Measurements from ENCODE around the gene BEST1. TPM values are rescaled to one million over a fixed set of nuclear protein-coding genes. Genes with fewer than 3 reads are reported as not detected.

BEST1 gene
- total and polyA plus RNA-seq, 7 donors, result 0.81 to 9.8 (median 1.4) TPM

DNA sequence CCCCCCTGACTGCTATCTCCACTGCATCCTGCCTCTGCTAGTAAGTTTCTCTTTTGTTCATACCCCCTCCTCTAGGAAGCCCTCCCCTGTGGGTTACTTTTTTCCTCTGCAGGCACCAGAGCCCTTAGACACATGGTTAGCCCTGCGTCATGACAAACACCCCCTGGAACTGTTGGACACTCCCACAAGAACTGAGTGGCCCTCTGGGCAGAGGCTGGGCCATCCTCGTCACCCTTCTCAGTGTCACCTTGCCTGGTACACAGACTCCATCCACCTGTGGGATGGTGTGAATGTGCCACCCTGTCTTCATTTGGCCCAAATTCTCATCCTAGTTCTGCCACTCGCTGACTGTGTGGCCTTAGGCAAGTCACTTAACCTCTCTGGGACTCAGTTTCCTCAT, 28.7 kb upstream of the BEST1 start:
- H3K4me3 ChIP-seq, result no peak overlapping the region
- TF ChIP-seq, protein P1, sequence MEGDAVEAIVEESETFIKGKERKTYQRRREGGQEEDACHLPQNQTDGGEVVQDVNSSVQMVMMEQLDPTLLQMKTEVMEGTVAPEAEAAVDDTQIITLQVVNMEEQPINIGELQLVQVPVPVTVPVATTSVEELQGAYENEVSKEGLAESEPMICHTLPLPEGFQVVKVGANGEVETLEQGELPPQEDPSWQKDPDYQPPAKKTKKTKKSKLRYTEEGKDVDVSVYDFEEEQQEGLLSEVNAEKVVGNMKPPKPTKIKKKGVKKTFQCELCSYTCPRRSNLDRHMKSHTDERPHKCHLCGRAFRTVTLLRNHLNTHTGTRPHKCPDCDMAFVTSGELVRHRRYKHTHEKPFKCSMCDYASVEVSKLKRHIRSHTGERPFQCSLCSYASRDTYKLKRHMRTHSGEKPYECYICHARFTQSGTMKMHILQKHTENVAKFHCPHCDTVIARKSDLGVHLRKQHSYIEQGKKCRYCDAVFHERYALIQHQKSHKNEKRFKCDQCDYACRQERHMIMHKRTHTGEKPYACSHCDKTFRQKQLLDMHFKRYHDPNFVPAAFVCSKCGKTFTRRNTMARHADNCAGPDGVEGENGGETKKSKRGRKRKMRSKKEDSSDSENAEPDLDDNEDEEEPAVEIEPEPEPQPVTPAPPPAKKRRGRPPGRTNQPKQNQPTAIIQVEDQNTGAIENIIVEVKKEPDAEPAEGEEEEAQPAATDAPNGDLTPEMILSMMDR (IDR thresholded peaks at IDR 0.05), result no peak
- no peak for DNase-seq
- H3K9me3 ChIP-seq, result no peaks in the 10 kb centered on the region
- no peak for ATAC-seq
- peaks cover 0 to 23% (median 8%) of the 10 kb centered on the region in 3 donors for H3K27me3 ChIP-seq (ENCODE audit: insufficient read depth in 3 of 3, low read length in 2 of 3)
- H3K27ac ChIP-seq, result no peak overlapping the region
- intact Hi-C loops (cut with DNase I), result no loop called here
- H3K36me3 ChIP-seq (ENCODE audit: insufficient read depth in 1 of 2, low read depth in 1 of 2), result no peaks in the 10 kb centered on the region
- H3K4me1 ChIP-seq, result peaks cover 7% of the 10 kb centered on the region
- WGBS, 3 donors, result 90 to 94% (median 91%) methylated on average over 3 of the region's 3 CpGs

DNA sequence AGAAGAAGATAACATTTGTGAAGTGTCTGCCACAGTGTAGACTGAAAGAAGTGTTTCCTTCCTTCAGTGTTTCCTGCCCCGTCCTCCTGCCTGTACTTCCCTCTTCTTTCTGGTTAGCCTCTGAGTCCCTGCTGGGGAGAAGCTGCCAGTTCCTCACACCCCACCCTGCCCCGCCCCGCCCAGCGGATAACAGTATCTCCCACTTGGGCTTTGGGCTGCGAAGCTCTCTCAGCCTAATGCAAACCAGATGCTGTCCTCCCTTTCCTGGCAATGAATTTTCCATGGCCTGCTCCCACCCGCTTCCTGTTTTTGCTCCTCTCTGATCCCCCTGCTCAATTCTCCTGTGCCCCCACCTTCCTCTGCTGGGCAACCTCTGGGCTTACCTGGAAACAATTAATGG, 27.6 kb upstream of the BEST1 start:
- WGBS, 3 donors, result 42 to 46% (median 43%) methylated on average over 6 of the region's 6 CpGs
- no peaks in the 10 kb centered on the region for H3K9me3 ChIP-seq
- DNase-seq, result peak; percentile 90
- TF ChIP-seq, protein P1 (IDR thresholded peaks at IDR 0.05), result no peak
- peak overlapping the region; percentile 75 for H3K27ac ChIP-seq
- intact Hi-C loops (cut with DNase I), result no loop called here
- H3K27me3 ChIP-seq (ENCODE audit: insufficient read depth in 3 of 3, low read length in 2 of 3), result peaks cover 0 to 22% (median 7%) of the 10 kb centered on the region in 3 donors
- H3K36me3 ChIP-seq (ENCODE audit: insufficient read depth in 1 of 2, low read depth in 1 of 2), result no peaks in the 10 kb centered on the region
- no peak overlapping the region for H3K4me3 ChIP-seq
- peaks cover 7% of the 10 kb centered on the region for H3K4me1 ChIP-seq
- peak; percentile 45 to 69 (median 60) for ATAC-seq

DNA sequence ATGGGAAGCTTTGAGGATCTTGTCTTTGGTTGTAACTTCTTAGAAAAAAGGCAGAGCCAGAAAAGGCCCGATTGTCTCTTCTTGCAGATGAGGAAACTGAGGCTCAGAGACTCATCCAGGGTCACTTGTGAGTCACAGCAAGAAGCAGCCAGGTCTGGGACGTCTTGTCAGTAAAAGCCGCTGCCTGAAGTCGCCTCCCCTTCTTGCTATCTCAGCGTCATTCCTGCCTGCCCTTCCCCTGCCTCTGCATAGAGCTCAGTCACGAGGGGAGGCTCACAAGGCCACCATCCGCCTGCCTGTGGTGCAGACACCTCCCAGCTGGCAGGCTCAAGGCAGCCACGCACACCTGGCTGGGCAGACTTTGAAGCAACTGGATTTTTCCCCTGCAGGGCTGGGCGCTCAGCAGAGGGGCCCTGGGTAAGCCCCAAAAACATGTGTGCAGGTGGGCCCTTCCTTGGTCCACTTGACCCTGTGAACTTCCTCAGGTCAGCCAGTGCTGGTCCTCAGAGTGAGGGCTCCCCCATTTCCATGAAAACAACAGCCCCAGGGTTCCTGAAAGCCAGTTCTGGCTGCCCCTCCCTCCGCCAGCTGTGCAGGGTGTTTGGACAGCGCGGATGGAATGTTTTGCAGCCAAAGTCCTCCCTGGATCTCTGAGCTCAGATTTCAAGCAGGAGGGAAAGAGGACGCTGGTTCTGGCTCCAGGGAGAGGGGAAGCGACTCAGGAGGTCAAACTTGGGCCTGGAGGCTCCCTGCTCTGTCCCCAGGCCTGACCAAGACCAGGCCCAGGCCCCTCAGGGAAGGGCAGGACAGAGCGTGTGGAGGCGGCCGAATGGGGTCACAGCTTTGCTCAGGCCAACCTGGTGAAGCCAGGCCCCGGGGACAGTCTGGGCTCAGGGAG, 26.7 kb upstream of the BEST1 start:
- peak; percentile 59 to 73 (median 72) for ATAC-seq
- peaks cover 0 to 14% (median 4%) of the 10 kb centered on the region in 3 donors for H3K27me3 ChIP-seq (ENCODE audit: insufficient read depth in 3 of 3, low read length in 2 of 3)
- H3K4me3 ChIP-seq, result no peak overlapping the region
- peak overlapping the region; percentile 75 for H3K27ac ChIP-seq
- DNase-seq, result peak; percentile 70 to 85
- intact Hi-C loops (cut with DNase I), result no loop called here
- no peaks in the 10 kb centered on the region for H3K9me3 ChIP-seq
- H3K4me1 ChIP-seq, result peaks cover 7% of the 10 kb centered on the region
- WGBS, 3 donors, result 21 to 33% (median 32%) methylated on average over 18 of the region's 18 CpGs
- TF ChIP-seq, protein P1 (IDR thresholded peaks at IDR 0.05), result no peak
- no peaks in the 10 kb centered on the region for H3K36me3 ChIP-seq (ENCODE audit: insufficient read depth in 1 of 2, low read depth in 1 of 2)

DNA sequence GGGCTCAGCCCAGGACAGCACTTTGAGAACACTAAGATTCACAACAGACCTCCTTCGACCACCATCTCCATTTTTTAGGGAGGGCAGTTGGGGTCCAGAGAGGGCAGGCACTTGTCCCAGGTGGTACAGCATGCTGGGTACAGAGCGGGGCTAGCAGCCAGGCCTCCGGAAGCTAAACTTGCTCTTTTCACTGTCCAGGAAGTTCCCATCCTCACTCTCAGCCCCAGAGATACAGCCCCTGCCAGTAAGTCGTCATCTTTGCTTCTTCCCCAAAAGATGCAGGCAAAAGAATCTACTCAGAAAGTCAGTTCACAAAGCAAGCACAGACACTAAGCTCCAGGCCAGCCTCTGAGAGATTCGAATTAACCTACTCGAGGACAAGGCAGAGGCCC, 26.1 kb upstream of the BEST1 start:
- TF ChIP-seq, protein P1 (IDR thresholded peaks at IDR 0.05), result no peak
- DNase-seq (no peak), ATAC-seq (peak in 1 of 4 donors; percentile 22)
- intact Hi-C loops (cut with DNase I), result no loop called here
- Histone ChIP-seq H3K4me3 (no peak overlapping the region), H3K27ac (peak overlapping the region; percentile 75), H3K27me3 (ENCODE audit: insufficient read depth in 3 of 3, low read length in 2 of 3) (peaks cover 0 to 11% (median 3%) of the 10 kb centered on the region in 3 donors), H3K36me3 (ENCODE audit: insufficient read depth in 1 of 2, low read depth in 1 of 2) (no peaks in the 10 kb centered on the region), H3K4me1 (peaks cover 7% of the 10 kb centered on the region), H3K9me3 (no peaks in the 10 kb centered on the region)
- WGBS, 3 donors, result 50 to 52% (median 51%) methylated on average over 6 of the region's 6 CpGs
